Measurements from ENCODE around the gene PLXND1.

PLXND1 gene

DNA sequence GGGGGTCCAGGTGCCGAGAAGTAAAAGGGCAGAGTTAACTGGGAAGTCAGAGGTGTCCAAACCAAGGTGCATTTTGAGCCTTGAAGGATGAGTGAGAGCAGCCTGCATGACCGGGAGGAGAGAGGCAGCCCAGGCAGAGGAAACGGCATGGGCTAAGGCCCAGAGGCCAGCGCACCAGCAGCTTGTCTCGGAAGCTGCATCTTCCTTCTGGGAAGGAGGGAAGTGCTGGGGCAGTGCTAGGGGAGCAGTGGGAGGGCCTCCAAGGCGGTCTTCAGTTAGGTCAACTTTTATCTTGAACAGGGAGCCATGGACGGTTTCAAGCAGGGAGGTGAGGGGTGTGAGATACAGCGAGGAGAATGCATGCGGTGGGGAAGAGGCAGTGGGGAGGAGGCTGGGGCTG lies 62.5 kb downstream of the PLXND1 start:
- DNase-seq: no peak

DNA sequence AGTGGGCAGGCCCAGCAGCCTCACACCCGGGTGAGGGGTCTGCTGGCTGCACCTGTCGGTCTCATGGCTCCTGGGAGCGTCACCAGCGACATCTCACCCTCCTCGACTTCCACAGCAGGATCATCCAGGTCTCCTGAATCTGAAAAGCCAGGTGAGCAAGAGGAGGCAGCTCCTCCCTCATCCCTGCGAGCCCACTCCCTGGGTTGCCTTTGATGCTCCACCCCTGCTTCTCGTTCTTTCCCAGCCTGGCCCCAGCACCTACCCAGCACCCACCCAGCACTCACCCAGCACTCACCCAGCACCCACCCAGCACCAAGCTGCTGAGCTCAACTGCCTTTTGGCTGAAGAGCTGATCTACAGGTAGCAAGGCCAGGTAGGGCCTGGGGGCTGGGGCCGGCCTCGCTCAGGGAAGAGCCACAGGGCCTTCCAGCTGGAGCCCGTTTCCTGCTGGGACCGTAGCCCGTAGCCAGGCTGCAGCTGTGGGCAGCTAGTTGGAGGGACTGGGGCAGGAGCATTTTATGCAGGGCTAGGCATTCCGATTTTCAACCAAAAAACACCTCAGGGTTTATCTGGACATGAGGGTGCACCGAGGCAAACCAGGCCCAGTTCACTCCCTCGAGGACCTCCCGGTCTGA lies 63.2 kb downstream of the PLXND1 start, which contains the start of gene H1-8:
Gene H1-8, plus strand, starts transcription at position 20 of the 635 bp plus-strand sequence. Its CDS starts 44 bp downstream, at position 64.
- no peak for DNase-seq

DNA sequence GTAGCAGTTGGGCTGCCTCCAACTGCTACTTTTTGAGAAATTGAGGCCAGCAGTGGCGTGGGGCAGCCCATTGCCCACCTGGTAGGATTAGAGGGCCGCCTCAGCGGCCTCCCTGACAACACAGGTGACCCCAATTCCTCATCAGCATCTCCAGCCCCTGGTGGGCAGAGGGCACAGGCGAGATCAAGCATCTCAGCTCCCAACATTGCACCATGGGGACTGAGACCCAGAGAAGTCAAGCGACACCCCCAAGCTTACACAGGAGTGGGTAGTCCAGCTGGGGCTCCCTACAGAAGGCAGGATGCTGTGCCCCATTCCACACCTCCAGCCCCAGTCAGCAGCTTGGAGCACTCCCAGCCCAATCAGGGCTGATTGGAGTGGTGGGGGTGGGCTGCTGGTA lies 63.7 kb downstream of the PLXND1 start:
- no peak for DNase-seq

DNA sequence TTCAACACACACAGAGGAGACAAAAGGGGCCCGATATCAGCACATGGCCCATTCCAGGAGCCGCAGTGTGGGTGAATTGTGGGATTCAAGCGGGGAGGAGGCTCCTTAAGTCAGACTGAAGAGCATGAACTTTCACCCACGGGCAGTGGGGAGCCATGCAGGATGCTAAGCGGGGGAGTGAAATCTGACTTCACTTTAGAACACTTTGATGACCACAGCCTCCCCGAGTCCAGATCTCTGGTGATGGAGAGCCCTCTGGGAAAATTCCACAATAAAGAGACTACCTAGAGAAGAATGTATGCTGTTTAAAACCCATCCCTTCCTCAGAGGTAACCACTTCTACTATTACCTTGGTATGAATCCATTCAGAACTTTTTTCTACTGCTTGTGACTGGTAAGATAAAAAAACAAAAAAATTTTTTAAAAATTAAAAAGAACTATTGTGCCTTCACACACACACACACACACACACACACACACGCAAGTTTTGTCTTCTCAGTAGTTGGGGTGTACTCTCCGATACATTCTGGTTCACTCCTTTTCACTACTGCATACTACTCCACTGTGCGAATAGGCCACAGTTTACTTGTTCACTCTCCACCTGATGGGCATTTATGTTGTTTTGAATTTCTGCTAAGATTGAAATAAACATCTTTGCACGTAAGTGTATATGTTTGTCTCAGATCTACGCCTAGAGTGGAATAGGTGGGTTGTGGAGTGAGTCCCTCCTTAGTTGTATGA lies 65.5 kb downstream of the PLXND1 start:
- DNase-seq: no peak

DNA sequence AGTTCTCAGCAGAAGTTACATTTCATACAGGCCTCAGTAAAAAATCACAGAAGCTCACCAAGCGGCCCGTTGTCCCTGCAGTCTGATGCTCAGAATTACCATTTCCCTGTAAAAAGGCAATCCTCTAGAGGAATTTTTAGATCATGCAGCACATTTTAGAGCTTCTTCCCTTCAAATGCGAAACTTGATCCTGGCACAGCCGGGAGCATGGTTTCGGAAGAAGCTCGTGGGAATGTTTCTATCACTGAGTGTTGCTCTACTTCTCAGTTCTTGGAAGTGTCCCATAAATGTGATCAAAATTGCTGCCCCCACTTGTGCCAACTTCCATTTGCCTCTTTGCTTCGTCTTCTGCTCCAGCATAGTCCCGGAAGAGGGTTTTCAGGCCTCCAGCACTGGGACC lies 67.3 kb downstream of the PLXND1 start:
- no peak for DNase-seq

DNA sequence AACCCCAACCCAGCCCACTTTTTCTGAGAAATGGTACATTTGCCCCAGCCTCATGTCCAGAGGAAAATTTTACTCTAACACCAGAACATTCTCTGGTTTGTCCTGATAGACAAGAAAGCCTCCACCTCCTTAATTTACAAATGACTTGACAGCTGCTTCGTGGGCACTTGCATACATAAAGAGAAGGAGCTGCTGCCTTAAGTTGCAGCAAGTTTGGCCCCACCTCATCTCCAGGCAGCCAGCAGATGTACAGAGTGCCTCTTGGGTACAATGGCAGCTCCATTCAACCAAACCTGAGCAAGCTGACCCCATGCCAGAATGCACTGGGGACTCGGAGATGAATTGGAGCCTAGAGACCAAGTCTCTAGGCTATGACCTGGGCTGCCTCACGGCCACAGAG lies 69.7 kb downstream of the PLXND1 start:
- no peak for DNase-seq

DNA sequence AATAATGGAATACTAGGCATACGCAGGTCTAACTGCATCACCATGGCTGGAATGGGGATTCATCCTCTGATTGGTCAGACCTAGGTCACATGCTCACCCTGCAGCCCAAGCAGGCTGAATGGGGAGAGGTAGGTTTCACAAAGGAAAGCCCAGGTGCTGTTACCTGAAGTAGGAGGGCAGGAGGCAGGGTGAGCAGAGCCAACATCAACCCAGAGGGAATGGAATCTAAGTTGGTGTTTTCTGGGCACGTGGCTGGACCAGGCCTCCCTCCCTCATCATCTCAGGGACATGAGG lies 70.2 kb downstream of the PLXND1 start:
- no peak for DNase-seq

DNA sequence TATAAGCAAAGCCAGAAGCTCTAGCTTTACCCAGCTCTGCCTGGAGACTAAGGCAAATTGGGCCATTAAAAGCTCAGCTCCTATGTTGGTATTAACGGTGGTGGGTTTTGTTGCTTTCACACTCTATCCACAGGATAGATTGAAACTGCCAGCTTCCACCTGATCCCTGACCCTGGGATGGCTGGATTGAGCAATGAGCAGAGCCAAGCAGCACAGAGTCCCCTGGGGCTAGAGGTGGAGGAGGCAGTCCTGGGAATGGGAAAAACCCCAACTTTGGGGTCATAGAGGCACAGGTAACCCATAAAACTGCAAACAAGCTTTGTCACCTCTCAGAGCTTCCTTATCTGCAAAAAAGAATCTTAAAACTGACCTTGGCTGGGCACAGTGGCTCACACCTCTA lies 71.4 kb downstream of the PLXND1 start:
- no peak for DNase-seq

DNA sequence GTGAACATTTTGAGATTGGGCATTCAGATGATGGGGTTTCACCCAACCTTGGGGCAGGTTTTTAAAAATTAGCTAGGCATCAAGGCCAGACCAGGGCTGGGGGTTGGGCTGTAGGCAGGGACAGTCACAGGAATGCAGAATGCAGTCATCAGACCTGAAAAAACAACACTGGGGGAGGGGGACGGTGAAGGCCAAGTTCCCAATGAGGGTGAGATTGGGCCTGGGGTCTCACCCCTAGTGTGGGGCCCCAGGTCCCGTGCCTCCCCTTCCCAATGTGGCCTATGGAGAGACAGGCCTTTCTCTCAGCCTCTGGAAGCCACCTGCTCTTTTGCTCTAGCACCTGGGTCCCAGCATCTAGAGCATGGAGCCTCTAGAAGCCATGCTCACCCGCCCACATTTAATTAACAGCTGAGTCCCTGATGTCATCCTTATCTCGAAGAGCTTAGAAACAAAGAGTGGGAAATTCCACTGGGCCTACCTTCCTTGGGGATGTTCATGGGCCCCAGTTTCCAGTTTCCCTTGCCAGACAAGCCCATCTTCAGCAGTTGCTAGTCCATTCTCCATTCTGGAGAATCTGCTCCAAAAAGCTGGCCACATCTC lies 71.9 kb downstream of the PLXND1 start:
- DNase-seq: no peak

DNA sequence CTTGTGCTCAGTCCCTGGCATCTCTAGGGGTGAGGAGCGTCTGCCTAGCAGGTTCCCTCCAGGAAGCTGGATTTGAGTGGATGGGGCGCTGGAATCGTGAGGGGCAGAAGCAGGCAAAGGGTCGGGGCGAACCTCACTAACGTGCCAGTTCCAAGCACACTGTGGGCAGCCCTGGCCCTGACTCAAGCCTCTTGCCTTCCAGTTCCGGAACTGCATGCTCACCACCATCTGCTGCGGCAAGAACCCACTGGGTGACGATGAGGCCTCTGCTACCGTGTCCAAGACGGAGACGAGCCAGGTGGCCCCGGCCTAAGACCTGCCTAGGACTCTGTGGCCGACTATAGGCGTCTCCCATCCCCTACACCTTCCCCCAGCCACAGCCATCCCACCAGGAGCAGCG lies 73.1 kb downstream of the PLXND1 start:
- no peak for DNase-seq

DNA sequence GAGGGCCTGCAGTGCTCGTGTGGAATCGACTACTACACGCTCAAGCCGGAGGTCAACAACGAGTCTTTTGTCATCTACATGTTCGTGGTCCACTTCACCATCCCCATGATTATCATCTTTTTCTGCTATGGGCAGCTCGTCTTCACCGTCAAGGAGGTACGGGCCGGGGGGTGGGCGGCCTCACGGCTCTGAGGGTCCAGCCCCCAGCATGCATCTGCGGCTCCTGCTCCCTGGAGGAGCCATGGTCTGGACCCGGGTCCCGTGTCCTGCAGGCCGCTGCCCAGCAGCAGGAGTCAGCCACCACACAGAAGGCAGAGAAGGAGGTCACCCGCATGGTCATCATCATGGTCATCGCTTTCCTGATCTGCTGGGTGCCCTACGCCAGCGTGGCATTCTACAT lies 74.2 kb downstream of the PLXND1 start:
- no peak for DNase-seq

DNA sequence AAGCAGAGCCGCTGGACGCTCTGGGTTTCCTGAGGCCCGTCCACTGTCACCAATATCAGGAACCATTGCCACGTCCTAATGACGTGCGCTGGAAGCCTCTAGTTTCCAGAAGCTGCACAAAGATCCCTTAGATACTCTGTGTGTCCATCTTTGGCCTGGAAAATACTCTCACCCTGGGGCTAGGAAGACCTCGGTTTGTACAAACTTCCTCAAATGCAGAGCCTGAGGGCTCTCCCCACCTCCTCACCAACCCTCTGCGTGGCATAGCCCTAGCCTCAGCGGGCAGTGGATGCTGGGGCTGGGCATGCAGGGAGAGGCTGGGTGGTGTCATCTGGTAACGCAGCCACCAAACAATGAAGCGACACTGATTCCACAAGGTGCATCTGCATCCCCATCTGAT lies 74.8 kb downstream of the PLXND1 start:
- no peak for DNase-seq

DNA sequence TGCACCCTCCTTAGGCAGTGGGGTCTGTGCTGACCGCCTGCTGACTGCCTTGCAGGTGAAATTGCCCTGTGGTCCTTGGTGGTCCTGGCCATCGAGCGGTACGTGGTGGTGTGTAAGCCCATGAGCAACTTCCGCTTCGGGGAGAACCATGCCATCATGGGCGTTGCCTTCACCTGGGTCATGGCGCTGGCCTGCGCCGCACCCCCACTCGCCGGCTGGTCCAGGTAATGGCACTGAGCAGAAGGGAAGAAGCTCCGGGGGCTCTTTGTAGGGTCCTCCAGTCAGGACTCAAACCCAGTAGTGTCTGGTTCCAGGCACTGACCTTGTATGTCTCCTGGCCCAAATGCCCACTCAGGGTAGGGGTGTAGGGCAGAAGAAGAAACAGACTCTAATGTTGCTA lies 75.7 kb downstream of the PLXND1 start:
- DNase-seq: no peak

DNA sequence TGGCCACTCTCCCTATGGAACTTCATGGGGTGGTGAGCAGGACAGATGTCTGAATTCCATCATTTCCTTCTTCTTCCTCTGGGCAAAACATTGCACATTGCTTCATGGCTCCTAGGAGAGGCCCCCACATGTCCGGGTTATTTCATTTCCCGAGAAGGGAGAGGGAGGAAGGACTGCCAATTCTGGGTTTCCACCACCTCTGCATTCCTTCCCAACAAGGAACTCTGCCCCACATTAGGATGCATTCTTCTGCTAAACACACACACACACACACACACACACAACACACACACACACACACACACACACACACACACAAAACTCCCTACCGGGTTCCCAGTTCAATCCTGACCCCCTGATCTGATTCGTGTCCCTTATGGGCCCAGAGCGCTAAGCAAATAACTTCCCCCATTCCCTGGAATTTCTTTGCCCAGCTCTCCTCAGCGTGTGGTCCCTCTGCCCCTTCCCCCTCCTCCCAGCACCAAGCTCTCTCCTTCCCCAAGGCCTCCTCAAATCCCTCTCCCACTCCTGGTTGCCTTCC lies 76.2 kb downstream of the PLXND1 start:
- no peak for DNase-seq

DNA sequence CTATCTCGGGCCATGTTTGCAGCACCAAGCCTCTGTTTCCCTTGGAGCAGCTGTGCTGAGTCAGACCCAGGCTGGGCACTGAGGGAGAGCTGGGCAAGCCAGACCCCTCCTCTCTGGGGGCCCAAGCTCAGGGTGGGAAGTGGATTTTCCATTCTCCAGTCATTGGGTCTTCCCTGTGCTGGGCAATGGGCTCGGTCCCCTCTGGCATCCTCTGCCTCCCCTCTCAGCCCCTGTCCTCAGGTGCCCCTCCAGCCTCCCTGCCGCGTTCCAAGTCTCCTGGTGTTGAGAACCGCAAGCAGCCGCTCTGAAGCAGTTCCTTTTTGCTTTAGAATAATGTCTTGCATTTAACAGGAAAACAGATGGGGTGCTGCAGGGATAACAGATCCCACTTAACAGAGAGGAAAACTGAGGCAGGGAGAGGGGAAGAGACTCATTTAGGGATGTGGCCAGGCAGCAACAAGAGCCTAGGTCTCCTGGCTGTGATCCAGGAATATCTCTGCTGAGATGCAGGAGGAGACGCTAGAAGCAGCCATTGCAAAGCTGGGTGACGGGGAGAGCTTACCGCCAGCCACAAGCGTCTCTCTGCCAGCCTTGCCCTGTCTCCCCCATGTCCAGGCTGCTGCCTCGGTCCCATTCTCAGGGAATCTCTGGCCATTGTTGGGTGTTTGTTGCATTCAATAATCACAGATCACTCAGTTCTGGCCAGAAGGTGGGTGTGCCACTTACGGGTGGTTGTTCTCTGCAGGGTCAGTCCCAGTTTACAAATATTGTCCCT lies 76.9 kb downstream of the PLXND1 start:
- no peak for DNase-seq

DNA sequence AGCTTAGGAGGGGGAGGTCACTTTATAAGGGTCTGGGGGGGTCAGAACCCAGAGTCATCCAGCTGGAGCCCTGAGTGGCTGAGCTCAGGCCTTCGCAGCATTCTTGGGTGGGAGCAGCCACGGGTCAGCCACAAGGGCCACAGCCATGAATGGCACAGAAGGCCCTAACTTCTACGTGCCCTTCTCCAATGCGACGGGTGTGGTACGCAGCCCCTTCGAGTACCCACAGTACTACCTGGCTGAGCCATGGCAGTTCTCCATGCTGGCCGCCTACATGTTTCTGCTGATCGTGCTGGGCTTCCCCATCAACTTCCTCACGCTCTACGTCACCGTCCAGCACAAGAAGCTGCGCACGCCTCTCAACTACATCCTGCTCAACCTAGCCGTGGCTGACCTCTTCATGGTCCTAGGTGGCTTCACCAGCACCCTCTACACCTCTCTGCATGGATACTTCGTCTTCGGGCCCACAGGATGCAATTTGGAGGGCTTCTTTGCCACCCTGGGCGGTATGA lies 77.8 kb downstream of the PLXND1 start, which contains the start of gene RHO:
Gene RHO, plus strand, starts transcription at position 51 of the 512 bp plus-strand sequence. Its CDS starts 95 bp downstream, at position 146.
- DNase-seq: no peak

DNA sequence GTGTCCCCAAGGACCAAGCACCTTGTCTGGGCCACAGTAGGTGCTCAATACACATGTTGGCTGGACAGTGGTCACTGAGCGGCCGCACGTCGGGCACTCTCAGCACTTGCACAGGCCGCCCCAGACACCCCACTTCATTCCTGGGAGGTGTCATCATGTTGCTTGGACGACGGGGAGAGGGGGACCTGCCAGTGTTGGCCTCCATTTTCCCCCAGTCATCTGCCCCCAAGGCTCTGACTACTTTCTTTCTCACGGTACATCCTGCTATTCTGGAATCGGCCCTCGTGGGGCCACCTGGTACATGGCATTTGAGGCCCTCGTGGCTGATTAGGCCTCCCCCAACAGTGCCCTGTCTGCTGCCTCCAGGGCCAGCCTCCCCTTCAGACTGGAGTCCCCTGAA lies 79.2 kb downstream of the PLXND1 start:
- no peak for DNase-seq

DNA sequence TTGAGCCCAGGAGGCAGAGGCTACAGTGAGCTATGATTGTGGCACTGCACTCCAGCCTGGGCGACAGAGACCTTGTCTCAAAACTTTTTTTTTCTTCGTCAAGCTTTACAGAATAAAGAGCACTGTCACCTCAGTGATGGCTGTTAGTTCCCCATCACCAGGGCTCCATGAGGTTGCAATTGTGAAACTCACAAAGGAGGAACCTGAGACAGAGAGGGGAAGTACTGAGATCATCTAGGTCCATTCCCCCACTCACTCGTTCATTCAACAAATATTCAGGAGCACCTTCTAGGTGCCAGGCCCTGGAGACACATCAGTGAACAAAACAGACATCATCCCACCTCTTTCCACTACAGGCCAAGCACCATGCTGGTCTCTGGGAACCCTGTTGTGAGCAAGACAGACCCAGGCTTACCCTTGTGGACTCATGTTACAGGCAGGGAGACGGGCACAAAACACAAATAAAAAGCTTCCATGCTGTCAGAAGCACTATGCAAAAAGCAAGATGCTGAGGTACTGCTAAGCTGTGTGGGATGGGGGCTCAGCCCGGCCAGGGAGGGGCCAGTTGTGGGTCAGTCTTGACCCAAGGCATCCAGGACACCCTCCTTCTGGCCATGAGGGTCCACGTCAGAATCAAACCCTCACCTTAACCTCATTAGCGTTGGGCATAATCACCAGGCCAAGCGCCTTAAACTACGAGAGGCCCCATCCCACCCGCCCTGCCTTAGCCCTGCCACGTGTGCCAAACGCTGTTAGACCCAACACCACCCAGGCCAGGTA lies 80.2 kb downstream of the PLXND1 start:
- no peak for DNase-seq

DNA sequence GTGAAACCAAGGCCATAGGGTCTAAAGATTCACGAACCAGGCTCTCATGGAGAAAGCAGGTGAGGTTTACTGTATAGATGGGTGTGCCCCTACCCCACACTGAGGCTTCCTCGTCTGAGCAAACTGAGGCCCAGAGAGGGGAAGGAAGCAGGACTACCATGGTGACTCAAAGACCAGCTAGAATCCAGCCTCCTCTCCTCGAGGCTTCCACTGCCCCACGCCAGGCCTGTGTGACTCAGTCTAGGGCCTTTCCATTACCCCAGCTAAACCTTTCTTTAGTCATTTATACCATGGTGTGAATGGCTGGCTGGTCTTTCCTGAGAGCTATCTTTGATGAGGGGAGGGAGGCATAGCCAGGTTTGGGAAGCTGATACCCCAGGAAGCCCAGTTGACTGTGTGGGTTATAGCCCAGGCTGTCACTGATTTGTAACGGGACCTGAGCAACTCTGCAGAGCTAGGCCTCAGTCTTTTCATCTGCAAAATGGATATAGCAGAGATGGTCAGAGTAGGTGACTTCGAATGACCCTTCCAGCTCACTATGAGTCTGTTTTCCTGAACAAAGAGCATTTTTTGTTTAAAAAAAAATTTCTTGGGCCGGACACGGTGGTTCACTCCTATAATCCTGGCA lies 81.0 kb downstream of the PLXND1 start:
- DNase-seq: no peak

DNA sequence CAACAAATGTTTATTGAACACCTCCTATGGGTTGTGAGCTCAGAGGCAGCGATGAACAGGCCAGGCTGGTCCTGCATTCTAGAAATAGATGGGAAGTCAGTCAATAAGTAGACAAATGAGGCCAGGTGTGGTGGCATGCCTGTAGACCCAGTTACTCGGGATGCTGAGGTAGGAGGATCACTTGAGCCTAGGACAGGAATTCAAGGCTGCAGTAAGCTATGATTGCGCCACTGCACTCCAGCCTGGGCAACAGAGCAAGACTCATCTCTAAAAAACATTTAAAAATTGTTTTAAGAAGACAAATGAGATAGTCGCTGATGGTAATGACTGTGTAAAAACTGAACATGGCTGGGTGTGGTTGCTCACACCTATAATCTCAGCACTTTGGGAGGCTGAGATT lies 82.4 kb downstream of the PLXND1 start:
- DNase-seq: no peak

DNA sequence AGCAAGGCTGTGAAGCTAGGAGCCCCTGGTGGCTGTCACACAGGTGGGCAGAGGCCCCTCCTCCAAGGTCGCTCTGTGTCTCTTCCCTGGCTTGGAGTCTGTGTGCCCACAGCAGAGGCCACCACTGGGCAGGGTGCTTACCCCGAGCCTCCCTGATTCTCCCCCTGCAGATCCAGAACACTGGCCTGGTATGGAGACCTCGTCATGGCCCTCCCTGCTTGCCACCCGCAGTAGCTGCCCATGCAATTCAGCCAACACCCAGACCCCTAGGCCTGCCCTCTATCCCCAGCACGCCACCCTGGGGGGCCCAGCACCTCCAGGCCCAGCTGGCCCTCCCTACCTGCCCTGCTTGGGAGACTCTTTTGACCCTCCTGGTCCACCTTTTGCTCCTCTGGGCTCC lies 83.5 kb downstream of the PLXND1 start:
- no peak for DNase-seq

DNA sequence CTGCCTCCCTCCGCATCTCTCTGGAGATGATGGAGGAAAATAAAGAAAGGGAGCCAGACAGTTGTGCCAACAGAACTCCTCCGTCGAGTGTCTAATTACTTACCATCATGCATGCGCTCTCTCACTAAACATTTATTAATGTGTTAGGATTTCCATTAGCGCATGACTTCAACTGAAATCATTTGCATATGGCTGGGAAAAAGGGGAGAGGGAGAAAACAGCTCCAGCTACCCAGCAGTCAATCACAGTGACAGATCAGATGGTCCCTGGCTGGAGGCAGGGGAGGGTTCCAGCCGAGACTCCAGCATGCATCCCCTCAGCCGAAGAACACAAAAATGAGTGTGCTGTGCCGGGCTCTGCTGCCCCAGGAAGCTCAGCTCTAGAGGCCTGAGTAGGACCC lies 84.9 kb downstream of the PLXND1 start:
- no peak for DNase-seq

All from stimulated activated CD4-positive, alpha-beta T cell treated with anti-CD3 and anti-CD28 coated beads, Interleukin-4, amount 100 ng/mL, for 4 hours (primary cell).